Measurements from ENCODE around the gene IKBKE. TPM values are rescaled to one million over a fixed set of nuclear protein-coding genes. Genes with fewer than 3 reads are reported as not detected.

The IKBKE gene
- polyA plus RNA-seq, 1 donor from 2014 or later, result not detected

DNA sequence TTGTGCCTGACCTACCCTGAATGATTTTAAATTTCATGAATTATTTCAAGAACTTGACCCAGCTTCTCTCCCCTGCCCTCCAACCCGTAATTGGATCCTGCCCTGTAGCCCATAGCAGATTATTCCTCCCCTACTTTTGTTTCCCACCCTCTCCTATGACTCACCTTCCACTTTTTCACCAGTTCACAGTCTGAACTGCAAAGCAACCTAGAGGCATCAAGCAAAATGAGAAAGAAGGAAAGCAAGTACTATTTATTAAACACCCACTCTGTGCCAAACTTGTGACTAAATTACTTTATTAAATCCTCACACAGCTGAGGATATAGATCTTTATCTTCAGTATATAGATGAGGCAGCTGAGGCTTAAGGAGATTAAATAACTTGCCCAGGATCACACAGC, 20.7 kb upstream of the IKBKE start:
- Histone ChIP-seq H3K27ac (ENCODE audit: low read length) (no peak overlapping the region), H3F3A (ENCODE audit: insufficient read depth, low read length, poor library complexity, severe bottlenecking) (no peaks in the 10 kb centered on the region), H2AFZ (ENCODE audit: low read depth, low read length) (no peak overlapping the region), H3K9ac (ENCODE audit: low read length) (no peak overlapping the region), H3K36me3 (ENCODE audit: insufficient read depth, low read length) (peaks cover 8% of the 10 kb centered on the region), H4K20me1 (ENCODE audit: insufficient read depth) (no peaks in the 10 kb centered on the region), H3K79me2 (replicated peaks; ENCODE audit: insufficient read depth, low read length) (no peaks in the 10 kb centered on the region), H3K4me2 (ENCODE audit: low read length) (no peak overlapping the region), H3K4me3 (ENCODE audit: low read length) (no peak overlapping the region), H3K9me2 (ENCODE audit: insufficient read depth, low read length) (no peaks in the 10 kb centered on the region), H3K9me3 (ENCODE audit: low read length) (no peaks in the 10 kb centered on the region), H3K27me3 (ENCODE audit: insufficient read depth, low read depth, low read length) (no peaks in the 10 kb centered on the region)
- TF ChIP-seq, protein P1, sequence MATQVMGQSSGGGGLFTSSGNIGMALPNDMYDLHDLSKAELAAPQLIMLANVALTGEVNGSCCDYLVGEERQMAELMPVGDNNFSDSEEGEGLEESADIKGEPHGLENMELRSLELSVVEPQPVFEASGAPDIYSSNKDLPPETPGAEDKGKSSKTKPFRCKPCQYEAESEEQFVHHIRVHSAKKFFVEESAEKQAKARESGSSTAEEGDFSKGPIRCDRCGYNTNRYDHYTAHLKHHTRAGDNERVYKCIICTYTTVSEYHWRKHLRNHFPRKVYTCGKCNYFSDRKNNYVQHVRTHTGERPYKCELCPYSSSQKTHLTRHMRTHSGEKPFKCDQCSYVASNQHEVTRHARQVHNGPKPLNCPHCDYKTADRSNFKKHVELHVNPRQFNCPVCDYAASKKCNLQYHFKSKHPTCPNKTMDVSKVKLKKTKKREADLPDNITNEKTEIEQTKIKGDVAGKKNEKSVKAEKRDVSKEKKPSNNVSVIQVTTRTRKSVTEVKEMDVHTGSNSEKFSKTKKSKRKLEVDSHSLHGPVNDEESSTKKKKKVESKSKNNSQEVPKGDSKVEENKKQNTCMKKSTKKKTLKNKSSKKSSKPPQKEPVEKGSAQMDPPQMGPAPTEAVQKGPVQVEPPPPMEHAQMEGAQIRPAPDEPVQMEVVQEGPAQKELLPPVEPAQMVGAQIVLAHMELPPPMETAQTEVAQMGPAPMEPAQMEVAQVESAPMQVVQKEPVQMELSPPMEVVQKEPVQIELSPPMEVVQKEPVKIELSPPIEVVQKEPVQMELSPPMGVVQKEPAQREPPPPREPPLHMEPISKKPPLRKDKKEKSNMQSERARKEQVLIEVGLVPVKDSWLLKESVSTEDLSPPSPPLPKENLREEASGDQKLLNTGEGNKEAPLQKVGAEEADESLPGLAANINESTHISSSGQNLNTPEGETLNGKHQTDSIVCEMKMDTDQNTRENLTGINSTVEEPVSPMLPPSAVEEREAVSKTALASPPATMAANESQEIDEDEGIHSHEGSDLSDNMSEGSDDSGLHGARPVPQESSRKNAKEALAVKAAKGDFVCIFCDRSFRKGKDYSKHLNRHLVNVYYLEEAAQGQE (IDR thresholded peaks at IDR 0.05; ENCODE audit: borderline replicate concordance), result no peak
- TF ChIP-seq RAD21 (conservative IDR thresholded peaks at IDR 0.05) (no peak), POLR2AphosphoS5 (IDR thresholded peaks at IDR 0.05) (no peak), MXI1 (conservative IDR thresholded peaks at IDR 0.05; ENCODE audit: poor library complexity, severe bottlenecking) (no peak), EP300 (conservative IDR thresholded peaks at IDR 0.05; ENCODE audit: poor library complexity, severe bottlenecking) (no peak)

DNA sequence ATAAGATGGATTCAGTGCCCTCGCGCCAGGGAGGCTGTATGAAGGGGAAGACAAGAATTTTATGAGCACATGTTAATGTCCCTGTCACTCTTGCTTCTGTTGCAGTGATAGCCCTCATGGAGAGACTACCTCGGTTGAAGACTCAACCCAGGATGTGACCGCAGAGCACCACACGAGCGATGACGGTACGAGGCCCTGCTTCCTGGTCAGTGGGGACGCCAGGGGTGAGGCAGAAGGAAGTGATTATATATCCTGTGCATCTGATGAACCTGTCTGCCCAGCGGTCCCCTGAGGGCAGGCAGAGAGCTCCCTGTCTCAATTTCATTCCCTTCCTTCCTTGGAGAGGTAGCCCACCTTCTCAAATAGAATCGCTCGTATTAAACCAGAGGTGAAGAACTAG, 20.0 kb upstream of the IKBKE start:
- Histone ChIP-seq H3K9me2 (ENCODE audit: insufficient read depth, low read length) (no peaks in the 10 kb centered on the region), H3F3A (ENCODE audit: insufficient read depth, low read length, poor library complexity, severe bottlenecking) (no peaks in the 10 kb centered on the region), H2AFZ (ENCODE audit: low read depth, low read length) (no peak overlapping the region), H3K9ac (ENCODE audit: low read length) (no peak overlapping the region), H3K4me3 (ENCODE audit: low read length) (no peak overlapping the region), H3K79me2 (replicated peaks; ENCODE audit: insufficient read depth, low read length) (no peaks in the 10 kb centered on the region), H4K20me1 (ENCODE audit: insufficient read depth) (no peaks in the 10 kb centered on the region), H3K4me2 (ENCODE audit: low read length) (no peak overlapping the region), H3K27ac (ENCODE audit: low read length) (no peak overlapping the region), H3K36me3 (ENCODE audit: insufficient read depth, low read length) (peaks cover 8% of the 10 kb centered on the region), H3K9me3 (ENCODE audit: low read length) (no peaks in the 10 kb centered on the region), H3K27me3 (ENCODE audit: insufficient read depth, low read depth, low read length) (no peaks in the 10 kb centered on the region)
- TF ChIP-seq, protein P1 (IDR thresholded peaks at IDR 0.05; ENCODE audit: borderline replicate concordance), result no peak
- TF ChIP-seq EP300 (conservative IDR thresholded peaks at IDR 0.05; ENCODE audit: poor library complexity, severe bottlenecking) (no peak), POLR2AphosphoS5 (IDR thresholded peaks at IDR 0.05) (no peak), EZH2 (IDR thresholded peaks at IDR 0.05; ENCODE audit: borderline replicate concordance, insufficient read depth, low read length, poor library complexity, severe bottlenecking) (no peak), TAF1 (IDR thresholded peaks at IDR 0.05; ENCODE audit: low read depth) (no peak), RAD21 (conservative IDR thresholded peaks at IDR 0.05) (no peak), SMC3 (conservative IDR thresholded peaks at IDR 0.05; ENCODE audit: poor library complexity) (no peak), MXI1 (conservative IDR thresholded peaks at IDR 0.05; ENCODE audit: poor library complexity, severe bottlenecking) (no peak)
- TF ChIP-seq, protein P2, sequence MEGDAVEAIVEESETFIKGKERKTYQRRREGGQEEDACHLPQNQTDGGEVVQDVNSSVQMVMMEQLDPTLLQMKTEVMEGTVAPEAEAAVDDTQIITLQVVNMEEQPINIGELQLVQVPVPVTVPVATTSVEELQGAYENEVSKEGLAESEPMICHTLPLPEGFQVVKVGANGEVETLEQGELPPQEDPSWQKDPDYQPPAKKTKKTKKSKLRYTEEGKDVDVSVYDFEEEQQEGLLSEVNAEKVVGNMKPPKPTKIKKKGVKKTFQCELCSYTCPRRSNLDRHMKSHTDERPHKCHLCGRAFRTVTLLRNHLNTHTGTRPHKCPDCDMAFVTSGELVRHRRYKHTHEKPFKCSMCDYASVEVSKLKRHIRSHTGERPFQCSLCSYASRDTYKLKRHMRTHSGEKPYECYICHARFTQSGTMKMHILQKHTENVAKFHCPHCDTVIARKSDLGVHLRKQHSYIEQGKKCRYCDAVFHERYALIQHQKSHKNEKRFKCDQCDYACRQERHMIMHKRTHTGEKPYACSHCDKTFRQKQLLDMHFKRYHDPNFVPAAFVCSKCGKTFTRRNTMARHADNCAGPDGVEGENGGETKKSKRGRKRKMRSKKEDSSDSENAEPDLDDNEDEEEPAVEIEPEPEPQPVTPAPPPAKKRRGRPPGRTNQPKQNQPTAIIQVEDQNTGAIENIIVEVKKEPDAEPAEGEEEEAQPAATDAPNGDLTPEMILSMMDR (IDR thresholded peaks at IDR 0.05; ENCODE audit: poor library complexity, severe bottlenecking), result no peak
